Psoas muscle (tissue), 8 donors: ENCODE results near the gene ADSS1. TPM values are rescaled to one million over a fixed set of nuclear protein-coding genes. Genes with fewer than 3 reads are reported as not detected.

ENCODE experiments used
- ATAC-seq, 4 donors: fragments of 200-7000 bp; cut with Tn5 transposase; one replicate each; pipeline ENCODE4 v1.9.1; 2020; ENCODE audit warnings: moderate library complexity in 3 of 4, mild to moderate bottlenecking in 2 of 4
- DNase-seq, 2 donors: peaks; one replicate each; pipeline ENCODE4 v3.0.0-alpha.2; 2020
- H3K27ac ChIP-seq: fragments of 200-600 bp; one replicate; pipeline ENCODE4 v1.8.0; 2022
- H3K27me3 ChIP-seq, 3 donors: fragments of 200-600 bp in 1 of 3; one replicate each; pipeline versions ENCODE4 v1.6.1 to v1.8.0; 2013 to 2022; ENCODE audit warnings: low read length in 2 of 3, mild to moderate bottlenecking in 2 of 3, moderate library complexity in 1 of 3; ENCODE audit not compliant: insufficient read depth in 3 of 3
- H3K36me3 ChIP-seq, 2 donors: fragments of 200-600 bp in 1 of 2; one replicate each; pipeline versions ENCODE4 v1.6.1 to v1.8.0; 2013 to 2022; ENCODE audit warnings: low read depth in 1 of 2, mild to moderate bottlenecking in 1 of 2, moderate library complexity in 1 of 2; ENCODE audit not compliant: insufficient read depth in 1 of 2
- H3K4me1 ChIP-seq: fragments of 200-600 bp; one replicate; pipeline ENCODE4 v1.8.0; 2022
- H3K4me3 ChIP-seq: fragments of 200-600 bp; one replicate; pipeline ENCODE4 v1.8.0; 2022; ENCODE audit warnings: mild to moderate bottlenecking
- H3K9me3 ChIP-seq: fragments of 200-600 bp; one replicate; pipeline ENCODE4 v1.8.0; 2022
- WGBS, 3 donors: extraction: QIAGEN DNeasy Blood & Tissue Kit; methylation state at CpG; one replicate each; pipeline versions ENCODE4 v1.1.6 to v1.1.7; 2013; 5-methylcytosine and 5-hydroxymethylcytosine counted together
- intact Hi-C, 2 donors: fragments of 100-400 bp; cut with DNase I; formaldehyde crosslinking; loops; one replicate each; pipeline versions ENCODE4 v1.11.0 to v1.14.2; 2022
- polyA plus RNA-seq, 3 donors: library from polyadenylated mRNA; stranded (reverse); fragments of 200-250 nt; gene quantifications; one replicate each; pipeline ENCODE4 v1.2.3, GENCODE V29; 2013
- total RNA-seq, 4 donors: library from RNA; stranded (reverse); fragmentation: NEBNext Ultra II Directional in 2 of 4; extraction: Animal tissue kit (Norgen Biotek cat#: 25700) in 2 of 4; gene quantifications; one replicate each; pipeline versions ENCODE4 v1.2.1 to v1.2.4, GENCODE V29; 2021 to 2023
- TF ChIP-seq, protein P1 (sequence below): fragments of 200-600 bp; IDR thresholded peaks from one replicate; pipeline ENCODE4 v1.8.0; 2022; ENCODE audit warnings: antibody characterized with exemption
- donor health status: healthy with polysubstance abuse.
- donor health status: DM: no; HTN: no; CAD: no; lungs with moderate emphysema.
- donor health status: Bipolar disorder and iron deficiency.
- donor health status: healthy.
- donor health status: DM: yes; HTN: yes; CAD: no.
- donor health status: DM: no; HTN: no; CAD: no.
- donor health status: DM: no; HTN: no; CAD: no.
- donor health status: DM: yes; HTN: yes; CAD: no.

Gene ADSS1
- total and polyA plus RNA-seq, 7 donors, result 187 to 394 (median 300) TPM

DNA sequence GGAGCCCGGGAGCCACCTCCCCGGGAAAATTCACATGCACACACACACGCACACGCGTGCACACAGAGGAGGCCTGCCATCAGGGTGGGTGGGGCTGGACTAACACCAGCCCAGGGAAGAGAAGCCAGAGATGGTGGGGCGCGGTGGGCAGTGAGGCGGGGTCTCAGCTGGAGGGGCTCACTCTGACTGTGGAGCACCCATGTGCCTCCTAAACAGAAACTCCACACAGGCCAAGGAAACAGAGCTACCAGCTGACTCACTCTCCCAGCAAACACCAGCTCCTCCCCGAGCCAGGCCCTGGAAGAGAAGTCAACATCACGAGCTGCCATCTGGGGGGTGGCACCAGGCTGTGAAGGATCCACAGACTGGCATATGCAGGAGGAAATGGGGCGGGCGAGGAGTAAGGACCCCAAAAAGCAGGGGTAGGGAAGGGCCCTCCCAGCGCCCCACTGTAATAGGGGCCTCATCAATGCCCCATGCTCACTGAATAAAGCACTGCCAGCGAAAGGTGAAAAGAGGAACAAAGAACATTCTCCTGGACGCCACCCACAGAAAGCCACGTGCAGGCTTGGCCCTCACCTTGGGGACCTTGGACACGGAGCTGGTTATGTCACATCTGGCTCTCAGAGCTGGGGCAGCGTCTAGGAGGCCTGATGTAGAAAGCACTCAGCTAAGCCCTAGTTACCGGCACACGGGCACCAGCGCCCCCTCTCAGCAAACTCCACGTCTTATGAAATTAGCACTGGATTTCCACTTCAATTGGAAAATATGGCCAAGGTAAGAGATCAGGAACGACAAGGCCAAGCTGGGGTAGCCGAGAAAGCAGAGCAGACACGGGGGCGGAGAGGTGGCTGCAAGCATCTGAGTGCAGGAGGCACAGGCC is 43.0 kb upstream of the ADSS1 start:
- WGBS, 3 donors, result 57 to 58% (median 58%) methylated on average over 24 to 26 of the region's 26 CpGs
- Histone ChIP-seq H3K27ac (peak overlapping the region; percentile 69), H3K4me3 (peak overlapping the region; percentile 30), H3K27me3 (no peaks in the 10 kb centered on the region), H3K4me1 (peaks cover 39% of the 10 kb centered on the region), H3K36me3 (no peaks in the 10 kb centered on the region), H3K9me3 (no peaks in the 10 kb centered on the region)
- TF ChIP-seq, protein P1, sequence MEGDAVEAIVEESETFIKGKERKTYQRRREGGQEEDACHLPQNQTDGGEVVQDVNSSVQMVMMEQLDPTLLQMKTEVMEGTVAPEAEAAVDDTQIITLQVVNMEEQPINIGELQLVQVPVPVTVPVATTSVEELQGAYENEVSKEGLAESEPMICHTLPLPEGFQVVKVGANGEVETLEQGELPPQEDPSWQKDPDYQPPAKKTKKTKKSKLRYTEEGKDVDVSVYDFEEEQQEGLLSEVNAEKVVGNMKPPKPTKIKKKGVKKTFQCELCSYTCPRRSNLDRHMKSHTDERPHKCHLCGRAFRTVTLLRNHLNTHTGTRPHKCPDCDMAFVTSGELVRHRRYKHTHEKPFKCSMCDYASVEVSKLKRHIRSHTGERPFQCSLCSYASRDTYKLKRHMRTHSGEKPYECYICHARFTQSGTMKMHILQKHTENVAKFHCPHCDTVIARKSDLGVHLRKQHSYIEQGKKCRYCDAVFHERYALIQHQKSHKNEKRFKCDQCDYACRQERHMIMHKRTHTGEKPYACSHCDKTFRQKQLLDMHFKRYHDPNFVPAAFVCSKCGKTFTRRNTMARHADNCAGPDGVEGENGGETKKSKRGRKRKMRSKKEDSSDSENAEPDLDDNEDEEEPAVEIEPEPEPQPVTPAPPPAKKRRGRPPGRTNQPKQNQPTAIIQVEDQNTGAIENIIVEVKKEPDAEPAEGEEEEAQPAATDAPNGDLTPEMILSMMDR, result no peak
- intact Hi-C loops, result loop anchor here in 1 of 2 donors (10.0 kb wide), 1 partner anchor 814 kb away; the partner anchor contains the start of gene TEDC1
- peak; percentile 38 to 56 (median 50) for ATAC-seq
- peak; percentile 55 to 62 for DNase-seq

DNA sequence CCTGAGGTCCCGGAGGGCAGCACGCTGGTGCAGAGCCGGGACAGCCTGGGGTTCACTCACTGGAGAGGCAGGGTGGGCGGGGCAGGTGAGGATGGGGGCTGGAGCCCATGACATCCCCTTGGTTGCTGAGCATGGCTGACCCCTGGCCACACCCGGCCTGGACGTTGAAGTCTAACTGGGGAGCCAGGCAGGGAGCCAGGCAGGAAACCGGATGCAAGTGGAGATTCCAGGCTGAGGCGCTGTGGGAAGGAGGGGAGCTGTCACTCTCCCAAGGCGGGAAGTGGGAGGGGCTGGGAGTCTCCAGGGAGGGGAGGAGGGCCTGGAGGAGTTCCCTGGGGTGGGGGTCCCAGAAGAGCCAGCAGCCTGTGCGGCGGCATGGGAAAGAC is 42.3 kb upstream of the ADSS1 start:
- no peaks in the 10 kb centered on the region for H3K36me3 ChIP-seq
- H3K9me3 ChIP-seq, result no peaks in the 10 kb centered on the region
- ATAC-seq, result peak; percentile 52 to 71 (median 62)
- WGBS, 3 donors, result 12 to 33% (median 25%) methylated on average over 11 of the region's 11 CpGs
- TF ChIP-seq, protein P1, result no peak
- no peaks in the 10 kb centered on the region for H3K27me3 ChIP-seq
- H3K27ac ChIP-seq, result peak overlapping the region; percentile 69
- intact Hi-C loops, result loop anchor here in 1 of 2 donors (10.0 kb wide), 1 partner anchor 813 kb away; the partner anchor contains the start of gene TEDC1
- peak overlapping the region; percentile 30 for H3K4me3 ChIP-seq
- H3K4me1 ChIP-seq, result peaks cover 39% of the 10 kb centered on the region
- DNase-seq, result peak; percentile 87 to 89

DNA sequence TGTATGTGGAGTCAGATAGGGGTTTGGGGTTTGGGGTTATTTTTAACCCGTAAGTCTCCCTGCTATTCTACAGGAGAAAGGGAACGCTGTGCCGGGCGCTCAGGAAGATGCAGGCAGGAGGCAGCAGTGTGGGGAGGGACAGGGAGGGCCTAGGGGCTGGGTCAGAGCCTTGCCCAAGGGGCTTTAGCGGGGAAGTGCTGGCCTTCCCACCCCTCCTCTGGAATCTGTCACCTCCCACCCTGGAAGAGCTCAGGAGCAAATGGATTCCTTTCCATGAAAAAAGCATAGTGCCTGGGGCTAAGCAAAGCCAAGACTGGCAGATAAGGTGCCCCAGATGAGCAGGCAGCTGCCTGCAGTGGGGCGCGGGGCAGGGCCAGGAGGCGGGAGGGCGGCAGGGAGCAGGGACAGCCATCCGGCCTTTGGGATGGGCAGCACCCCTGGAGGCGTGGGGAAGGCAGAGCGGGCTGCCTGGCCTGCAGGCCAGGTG is 41.9 kb upstream of the ADSS1 start:
- TF ChIP-seq, protein P1, result no peak
- H3K4me3 ChIP-seq, result peak overlapping the region; percentile 30
- H3K27me3 ChIP-seq, result no peaks in the 10 kb centered on the region
- intact Hi-C loops, result loop anchor here in 1 of 2 donors (10.0 kb wide), 1 partner anchor 813 kb away; the partner anchor contains the start of gene TEDC1
- H3K9me3 ChIP-seq, result no peaks in the 10 kb centered on the region
- ATAC-seq, result no peak
- DNase-seq, result peak in 1 of 2 donors; percentile 35
- H3K27ac ChIP-seq, result peak overlapping the region; percentile 69
- WGBS, 3 donors, result 63 to 73% (median 64%) methylated on average over 12 of the region's 12 CpGs
- no peaks in the 10 kb centered on the region for H3K36me3 ChIP-seq
- H3K4me1 ChIP-seq, result peaks cover 37% of the 10 kb centered on the region

DNA sequence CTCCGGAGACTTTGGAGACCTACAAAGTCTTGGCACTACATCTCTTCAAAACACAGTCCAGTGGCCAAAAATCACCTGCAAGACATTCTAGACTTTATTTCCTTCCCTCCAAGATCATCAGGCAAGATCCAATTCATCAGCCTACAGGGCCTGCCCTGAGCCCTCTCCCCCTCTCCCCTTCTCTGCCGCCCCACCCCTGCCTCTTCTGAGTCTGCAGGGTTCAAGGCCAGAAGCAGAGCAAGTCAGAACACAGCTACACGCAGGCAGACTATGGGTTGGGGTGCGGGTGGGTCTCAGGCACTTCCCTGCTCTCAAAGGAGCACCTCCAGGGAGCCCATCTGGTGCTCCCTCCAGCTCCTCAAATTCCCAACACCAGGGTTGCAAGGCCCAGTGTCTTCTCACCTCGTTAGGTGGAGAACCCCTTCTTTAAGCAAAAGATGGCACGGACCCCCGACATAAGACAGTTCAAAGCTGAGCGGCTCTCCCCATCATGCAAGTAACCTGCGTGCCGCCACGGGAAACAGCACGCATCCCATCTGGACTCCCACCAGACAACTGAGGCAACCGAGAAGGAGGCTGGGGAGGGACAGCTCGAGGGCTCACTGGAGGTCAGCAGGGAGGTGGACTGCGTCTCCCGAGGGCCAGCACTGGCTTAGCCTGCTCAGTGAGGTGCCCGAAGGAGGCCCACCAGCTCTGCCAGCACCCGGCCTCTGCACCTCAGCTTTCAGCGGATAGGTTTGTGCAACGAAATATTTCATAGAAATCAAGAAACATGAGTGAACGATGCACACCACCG is 40.2 kb upstream of the ADSS1 start:
- TF ChIP-seq, protein P1, result no peak
- Histone ChIP-seq H3K27me3 (no peaks in the 10 kb centered on the region), H3K36me3 (no peaks in the 10 kb centered on the region), H3K4me1 (peaks cover 43% of the 10 kb centered on the region), H3K9me3 (no peaks in the 10 kb centered on the region), H3K27ac (no peak overlapping the region), H3K4me3 (no peak overlapping the region)
- DNase-seq (peak in 1 of 2 donors; percentile 48), ATAC-seq (no peak)
- intact Hi-C loops, result loop anchor here in 1 of 2 donors (10.0 kb wide), 1 partner anchor 811 kb away; the partner anchor contains the start of gene TEDC1
- WGBS, 3 donors, result 88 to 89% (median 88%) methylated on average over 19 to 22 of the region's 22 CpGs
